Measurements from ENCODE around the gene GLS.

Gene GLS

DNA sequence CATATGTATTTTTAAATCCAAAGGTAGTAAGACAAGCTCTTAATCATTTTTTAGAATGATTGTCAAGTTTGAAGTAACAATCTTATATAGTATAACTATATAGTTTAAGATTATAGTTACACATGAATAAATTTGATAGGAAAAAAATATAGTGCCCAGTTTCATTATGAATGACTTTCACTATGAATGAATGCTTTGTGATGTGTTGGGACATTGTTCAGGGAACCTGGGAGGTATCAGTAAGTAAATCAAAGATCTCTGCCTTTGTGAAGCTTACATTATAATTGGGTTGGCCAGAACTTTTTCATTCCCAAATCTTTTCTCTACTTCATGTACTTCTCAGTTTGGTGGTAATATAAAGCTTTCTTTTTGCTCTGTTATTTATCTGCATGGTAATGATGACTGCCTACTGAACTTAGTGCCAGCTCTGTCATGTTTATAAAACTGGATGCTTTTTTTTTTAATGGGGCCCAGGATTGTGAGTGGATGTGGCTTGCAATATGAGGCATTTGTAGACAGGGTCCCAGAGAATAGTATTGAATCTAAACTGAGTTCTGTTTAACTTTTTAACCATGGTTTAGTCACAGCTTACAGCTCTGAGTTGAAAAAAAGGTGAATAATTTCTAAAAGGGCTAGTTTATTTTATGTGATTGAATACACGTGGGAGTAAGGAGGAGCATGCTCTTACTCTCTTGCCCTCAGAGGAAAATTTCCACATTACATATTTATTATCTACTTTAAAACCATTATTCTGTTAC, 23.3 kb downstream of the GLS start:
- H3K4me1 ChIP-seq (ENCODE audit: insufficient read depth, low read length, poor library complexity, severe bottlenecking) = no peaks in the 10 kb centered on the region
- peaks cover 65% of the 10 kb centered on the region for H3K36me3 ChIP-seq (ENCODE audit: insufficient read depth, low read length)
- H3K4me3 ChIP-seq (ENCODE audit: low read length, poor library complexity, severe bottlenecking) = no peak overlapping the region
- no peak overlapping the region for H3K4me2 ChIP-seq (ENCODE audit: low read depth, low read length, poor library complexity, severe bottlenecking)
- no peaks in the 10 kb centered on the region for H3K9me3 ChIP-seq (ENCODE audit: insufficient read depth, low read depth, low read length)
- H3K79me2 ChIP-seq (ENCODE audit: insufficient read depth, low read length) = no peaks in the 10 kb centered on the region
- TF ChIP-seq CTCF (conservative IDR thresholded peaks at IDR 0.05; ENCODE audit: low read length) (no peak), EZH2phosphoT487 (IDR thresholded peaks at IDR 0.05; ENCODE audit: borderline replicate concordance) (no peak)
- H3K27me3 ChIP-seq (ENCODE audit: insufficient read depth, low read length, poor library complexity, severe bottlenecking) = no peaks in the 10 kb centered on the region
- 0 out of 2 replicates have a peak, but pooled peaks cover 5% of the 10 kb centered on the region for H3F3A ChIP-seq (ENCODE audit: low read depth)
- H4K20me1 ChIP-seq (ENCODE audit: insufficient read depth, low read length, poor library complexity, severe bottlenecking) = peaks cover 4% of the 10 kb centered on the region
- H3K9ac ChIP-seq (ENCODE audit: low read depth, low read length, poor library complexity, severe bottlenecking) = no peak overlapping the region
- no peak overlapping the region for H2AFZ ChIP-seq (ENCODE audit: low read length)
- H3K9me2 ChIP-seq (replicated peaks; ENCODE audit: low read depth, low read length) = no peaks in the 10 kb centered on the region

- Histone ChIP-seq H3K4me3 (ENCODE audit: low read length, poor library complexity, severe bottlenecking) (no peak overlapping the region), H3K9me2 (replicated peaks; ENCODE audit: low read depth, low read length) (no peaks in the 10 kb centered on the region), H3K4me1 (ENCODE audit: insufficient read depth, low read length, poor library complexity, severe bottlenecking) (no peaks in the 10 kb centered on the region), H3K4me2 (ENCODE audit: low read depth, low read length, poor library complexity, severe bottlenecking) (no peak overlapping the region), H4K20me1 (ENCODE audit: insufficient read depth, low read length, poor library complexity, severe bottlenecking) (peaks cover 4% of the 10 kb centered on the region), H3K79me2 (ENCODE audit: insufficient read depth, low read length) (no peaks in the 10 kb centered on the region), H3K27me3 (ENCODE audit: insufficient read depth, low read length, poor library complexity, severe bottlenecking) (no peaks in the 10 kb centered on the region), H3K9ac (ENCODE audit: low read depth, low read length, poor library complexity, severe bottlenecking) (no peak overlapping the region), H3F3A (ENCODE audit: low read depth) (0 out of 2 replicates have a peak, but pooled peaks cover 5% of the 10 kb centered on the region), H3K9me3 (ENCODE audit: insufficient read depth, low read depth, low read length) (no peaks in the 10 kb centered on the region), H2AFZ (ENCODE audit: low read length) (no peak overlapping the region), H3K36me3 (ENCODE audit: insufficient read depth, low read length) (peaks cover 65% of the 10 kb centered on the region)
- no peak for TF ChIP-seq CTCF (conservative IDR thresholded peaks at IDR 0.05; ENCODE audit: low read length)
- no peak for TF ChIP-seq EZH2phosphoT487 (IDR thresholded peaks at IDR 0.05; ENCODE audit: borderline replicate concordance)
Measured at GRCh38 chr2:190904640-190905261, 24.1 kb downstream of the GLS start.

- Histone ChIP-seq H3K27me3 (ENCODE audit: insufficient read depth, low read length, poor library complexity, severe bottlenecking) (no peaks in the 10 kb centered on the region), H4K20me1 (ENCODE audit: insufficient read depth, low read length, poor library complexity, severe bottlenecking) (no peaks in the 10 kb centered on the region), H3K79me2 (ENCODE audit: insufficient read depth, low read length) (no peaks in the 10 kb centered on the region), H3K9me3 (ENCODE audit: insufficient read depth, low read depth, low read length) (no peaks in the 10 kb centered on the region), H2AFZ (ENCODE audit: low read length) (no peak overlapping the region), H3K9ac (ENCODE audit: low read depth, low read length, poor library complexity, severe bottlenecking) (no peak overlapping the region), H3K4me2 (ENCODE audit: low read depth, low read length, poor library complexity, severe bottlenecking) (no peak overlapping the region), H3K9me2 (replicated peaks; ENCODE audit: low read depth, low read length) (no peaks in the 10 kb centered on the region), H3K36me3 (ENCODE audit: insufficient read depth, low read length) (peaks cover 62% of the 10 kb centered on the region), H3F3A (ENCODE audit: low read depth) (0 out of 2 replicates have a peak, but pooled peaks cover 5% of the 10 kb centered on the region), H3K4me1 (ENCODE audit: insufficient read depth, low read length, poor library complexity, severe bottlenecking) (no peaks in the 10 kb centered on the region), H3K4me3 (ENCODE audit: low read length, poor library complexity, severe bottlenecking) (no peak overlapping the region)
- TF ChIP-seq EZH2phosphoT487 (IDR thresholded peaks at IDR 0.05; ENCODE audit: borderline replicate concordance) (no peak), CTCF (conservative IDR thresholded peaks at IDR 0.05; ENCODE audit: low read length) (no peak)
Measured at GRCh38 chr2:190908532-190908931, 27.9 kb downstream of the GLS start.

All from Loucy (cell line).